Measurements from ENCODE around the gene RTL1. TPM values are rescaled to one million over a fixed set of nuclear protein-coding genes. Genes with fewer than 3 reads are reported as not detected.

RTL1 gene
- total RNA-seq, 2 experiments from 2014 or later = not detected

- intact Hi-C loops (cut with micrococcal nuclease) = no loop called here
- ChIA-PET POLR2A (no interaction called here), CTCF (no interaction called here)
- Mint-ChIP-seq H3K9me3 (no peaks in the 10 kb centered on the region), H3K4me1 (ENCODE audit: low read depth) (no peaks in the 10 kb centered on the region), H3K36me3 (no peaks in the 10 kb centered on the region), H3K27me3 (no peaks in the 10 kb centered on the region), H3K4me3 (no peak overlapping the region), H3K27ac (no peak overlapping the region)
- DNase-seq = no peak
Measured at GRCh38 chr14:100844082-100844408, 59.5 kb downstream of the RTL1 start.

DNA sequence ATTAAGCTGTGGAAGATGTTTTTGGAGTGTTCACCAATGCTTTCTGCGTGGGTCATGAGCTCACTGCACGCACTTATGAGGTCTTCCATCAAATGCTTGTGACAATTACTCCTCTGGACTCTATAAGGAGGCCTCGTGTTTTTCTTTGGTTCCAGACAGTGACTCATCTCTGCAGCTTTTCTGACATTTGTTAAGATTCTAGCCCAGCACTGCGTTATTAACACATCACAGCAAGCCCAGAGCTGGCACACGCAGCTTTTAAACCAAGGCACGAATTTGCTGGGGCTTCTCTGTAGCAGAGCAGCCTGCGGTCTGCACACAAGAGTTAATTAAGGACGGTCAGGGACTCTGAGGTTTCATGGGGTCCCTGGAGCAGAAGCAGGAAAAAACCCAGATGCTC is 60.7 kb downstream of the RTL1 start:
- POLR2A ChIA-PET = no interaction called here
- CTCF ChIA-PET = interaction anchor here (1.3 kb wide), 1 partner anchor 8 kb away, joined by 3 read pairs; no protein-coding TSS in a partner anchor
- no peaks in the 10 kb centered on the region for H3K27me3 Mint-ChIP-seq

GRCh38 chr14:100841761-100842403 is 61.6 kb downstream of the RTL1 start:
- Mint-ChIP-seq H3K36me3 (no peaks in the 10 kb centered on the region), H3K27me3 (no peaks in the 10 kb centered on the region), H3K27ac (no peak overlapping the region), H3K4me3 (no peak overlapping the region), H3K9me3 (no peaks in the 10 kb centered on the region), H3K4me1 (ENCODE audit: low read depth) (no peaks in the 10 kb centered on the region)
- CTCF ChIA-PET = interaction anchor here (1.3 kb wide), 1 partner anchor 9 kb away, joined by 3 read pairs; no protein-coding TSS in a partner anchor
- intact Hi-C loops (cut with micrococcal nuclease) = no loop called here
- no peak for DNase-seq
- POLR2A ChIA-PET = no interaction called here

More for the DNA sequence above, 60.7 kb downstream of the RTL1 start:
- intact Hi-C loops (cut with micrococcal nuclease) = no loop called here
- no peak for DNase-seq
- Mint-ChIP-seq H3K4me3 (no peak overlapping the region), H3K4me1 (ENCODE audit: low read depth) (no peaks in the 10 kb centered on the region), H3K9me3 (no peaks in the 10 kb centered on the region), H3K27ac (no peak overlapping the region), H3K36me3 (no peaks in the 10 kb centered on the region)

- Mint-ChIP-seq H3K27me3 (no peaks in the 10 kb centered on the region), H3K4me1 (ENCODE audit: low read depth) (no peaks in the 10 kb centered on the region), H3K9me3 (no peaks in the 10 kb centered on the region), H3K27ac (no peak overlapping the region), H3K4me3 (no peak overlapping the region), H3K36me3 (no peaks in the 10 kb centered on the region)
- CTCF ChIA-PET = interaction anchor here (1.3 kb wide), 1 partner anchor 10 kb away, joined by 3 read pairs; no protein-coding TSS in a partner anchor
- intact Hi-C loops (cut with micrococcal nuclease) = no loop called here
- POLR2A ChIA-PET = no interaction called here
- DNase-seq = no peak
Measured at GRCh38 chr14:100841066-100841760, 62.3 kb downstream of the RTL1 start.

DNA sequence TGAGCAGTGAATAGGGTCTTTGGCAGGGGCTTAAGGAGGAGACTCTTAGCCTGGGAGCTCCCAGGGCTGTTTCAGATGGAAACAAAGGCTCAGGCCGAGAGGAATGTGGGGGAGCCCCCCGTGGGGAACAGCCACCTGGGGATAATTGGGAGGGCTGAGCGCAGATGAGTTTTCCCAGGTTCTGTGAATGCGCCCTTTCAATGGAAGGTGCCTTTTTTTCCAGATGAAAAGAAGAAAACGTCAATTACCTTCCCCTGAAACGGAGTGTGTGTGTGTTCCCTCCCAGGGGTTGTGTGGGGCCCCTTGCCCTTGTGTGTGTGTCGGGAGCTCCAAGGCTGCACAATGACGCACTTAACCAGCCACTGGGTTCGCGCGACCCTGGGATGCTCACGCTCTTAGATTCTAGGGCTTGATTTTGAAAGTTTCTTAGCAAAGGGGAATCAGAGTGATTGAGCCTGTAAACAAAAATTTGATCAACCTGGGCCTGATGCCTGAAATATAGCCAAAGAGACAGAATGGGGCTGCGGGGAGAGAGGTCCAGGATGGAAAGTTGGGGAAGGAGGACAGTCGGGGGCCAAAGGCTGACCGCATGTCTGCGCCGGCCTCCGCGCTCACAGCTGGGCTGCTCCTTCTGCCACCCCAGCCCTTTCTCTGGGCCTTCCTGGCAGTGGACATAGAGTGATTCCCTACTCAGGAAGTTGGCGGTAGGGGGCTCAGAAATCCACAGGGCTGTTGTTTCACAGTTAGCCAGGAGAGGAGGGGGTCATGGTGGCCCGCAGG is 63.0 kb downstream of the RTL1 start:
- Mint-ChIP-seq H3K4me1 (ENCODE audit: low read depth) (no peaks in the 10 kb centered on the region), H3K36me3 (no peaks in the 10 kb centered on the region), H3K9me3 (no peaks in the 10 kb centered on the region), H3K4me3 (no peak overlapping the region), H3K27ac (no peak overlapping the region), H3K27me3 (no peaks in the 10 kb centered on the region)
- CTCF ChIA-PET = interaction anchor here (1.3 kb wide), 1 partner anchor 10 kb away, joined by 4 read pairs; no protein-coding TSS in a partner anchor
- intact Hi-C loops (cut with micrococcal nuclease) = no loop called here
- POLR2A ChIA-PET = no interaction called here
- DNase-seq = no peak

- Mint-ChIP-seq H3K36me3 (no peaks in the 10 kb centered on the region), H3K4me3 (no peak overlapping the region), H3K4me1 (ENCODE audit: low read depth) (no peaks in the 10 kb centered on the region), H3K27ac (no peak overlapping the region), H3K9me3 (no peaks in the 10 kb centered on the region), H3K27me3 (peaks cover 2% of the 10 kb centered on the region)
- intact Hi-C loops (cut with micrococcal nuclease) = no loop called here
- no peak for DNase-seq
- ChIA-PET POLR2A (no interaction called here), CTCF (interaction anchor here (1.3 kb wide), 1 partner anchor 11 kb away, joined by 4 read pairs; no protein-coding TSS in a partner anchor)
Measured at GRCh38 chr14:100839681-100840111, 63.8 kb downstream of the RTL1 start.

- no peak overlapping the region for H3K4me3 Mint-ChIP-seq
- H3K27me3 Mint-ChIP-seq = peaks cover 4% of the 10 kb centered on the region
- ChIA-PET CTCF (no interaction called here), POLR2A (no interaction called here)
- no peaks in the 10 kb centered on the region for H3K9me3 Mint-ChIP-seq
- no peak overlapping the region for H3K27ac Mint-ChIP-seq
- no peaks in the 10 kb centered on the region for H3K36me3 Mint-ChIP-seq
- H3K4me1 Mint-ChIP-seq (ENCODE audit: low read depth) = no peaks in the 10 kb centered on the region
- intact Hi-C loops (cut with micrococcal nuclease) = no loop called here
- no peak for DNase-seq
Measured at GRCh38 chr14:100839315-100839585, 64.3 kb downstream of the RTL1 start.

DNA sequence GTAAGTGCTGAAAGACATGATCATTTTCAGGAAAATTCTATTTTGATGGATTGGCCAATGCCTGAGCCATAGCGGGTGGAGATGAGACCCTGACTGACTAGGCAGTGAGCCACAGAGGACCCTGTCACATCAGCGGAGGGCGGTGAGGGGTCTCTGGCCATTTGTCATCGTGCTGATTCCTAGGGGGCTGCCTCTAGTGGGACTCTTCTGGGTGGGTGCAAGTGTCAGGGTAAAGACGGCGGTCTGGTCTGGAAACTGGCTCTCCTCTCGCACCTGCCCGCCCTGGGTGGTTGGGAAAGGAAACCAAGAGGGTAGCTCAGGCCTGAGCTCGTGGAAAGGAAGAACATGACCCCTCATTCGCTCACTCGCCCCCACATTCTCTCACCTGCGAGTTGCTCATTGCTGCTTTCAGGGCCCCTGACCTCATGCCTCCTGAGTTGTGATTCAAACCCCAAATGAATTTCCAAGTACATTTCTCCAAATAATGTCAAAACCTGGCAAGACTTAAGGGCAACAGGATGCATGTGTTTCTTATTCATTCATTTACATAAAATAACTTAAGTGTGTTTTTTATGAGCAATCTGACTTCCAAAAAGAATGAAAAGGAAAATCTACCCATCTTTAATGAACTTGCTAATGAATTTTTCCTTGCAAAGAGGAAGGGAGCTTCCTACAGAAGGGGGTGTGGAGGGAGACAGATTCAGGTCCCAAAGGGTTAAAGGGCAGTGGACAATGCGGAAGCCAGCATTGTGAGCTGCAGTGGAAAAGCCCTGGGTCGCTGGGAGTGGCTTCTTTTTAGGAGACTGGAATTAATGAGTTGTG is 64.8 kb downstream of the RTL1 start:
- no peak for DNase-seq
- peaks cover 4% of the 10 kb centered on the region for H3K27me3 Mint-ChIP-seq
- ChIA-PET POLR2A (no interaction called here), CTCF (no interaction called here)
- H3K9me3 Mint-ChIP-seq = no peaks in the 10 kb centered on the region
- no peak overlapping the region for H3K27ac Mint-ChIP-seq
- H3K4me3 Mint-ChIP-seq = no peak overlapping the region
- intact Hi-C loops (cut with micrococcal nuclease) = no loop called here
- H3K36me3 Mint-ChIP-seq = no peaks in the 10 kb centered on the region
- no peaks in the 10 kb centered on the region for H3K4me1 Mint-ChIP-seq (ENCODE audit: low read depth)

GRCh38 chr14:100837805-100838350 is 65.6 kb downstream of the RTL1 start:
- H3K4me1 Mint-ChIP-seq (ENCODE audit: low read depth) = no peaks in the 10 kb centered on the region
- POLR2A ChIA-PET = no interaction called here
- no peaks in the 10 kb centered on the region for H3K36me3 Mint-ChIP-seq
- H3K27ac Mint-ChIP-seq = no peak overlapping the region
- no peaks in the 10 kb centered on the region for H3K9me3 Mint-ChIP-seq
- no peak overlapping the region for H3K4me3 Mint-ChIP-seq
- DNase-seq = no peak
- CTCF ChIA-PET = no interaction called here
- intact Hi-C loops (cut with micrococcal nuclease) = no loop called here
- H3K27me3 Mint-ChIP-seq = peaks cover 5% of the 10 kb centered on the region

DNA sequence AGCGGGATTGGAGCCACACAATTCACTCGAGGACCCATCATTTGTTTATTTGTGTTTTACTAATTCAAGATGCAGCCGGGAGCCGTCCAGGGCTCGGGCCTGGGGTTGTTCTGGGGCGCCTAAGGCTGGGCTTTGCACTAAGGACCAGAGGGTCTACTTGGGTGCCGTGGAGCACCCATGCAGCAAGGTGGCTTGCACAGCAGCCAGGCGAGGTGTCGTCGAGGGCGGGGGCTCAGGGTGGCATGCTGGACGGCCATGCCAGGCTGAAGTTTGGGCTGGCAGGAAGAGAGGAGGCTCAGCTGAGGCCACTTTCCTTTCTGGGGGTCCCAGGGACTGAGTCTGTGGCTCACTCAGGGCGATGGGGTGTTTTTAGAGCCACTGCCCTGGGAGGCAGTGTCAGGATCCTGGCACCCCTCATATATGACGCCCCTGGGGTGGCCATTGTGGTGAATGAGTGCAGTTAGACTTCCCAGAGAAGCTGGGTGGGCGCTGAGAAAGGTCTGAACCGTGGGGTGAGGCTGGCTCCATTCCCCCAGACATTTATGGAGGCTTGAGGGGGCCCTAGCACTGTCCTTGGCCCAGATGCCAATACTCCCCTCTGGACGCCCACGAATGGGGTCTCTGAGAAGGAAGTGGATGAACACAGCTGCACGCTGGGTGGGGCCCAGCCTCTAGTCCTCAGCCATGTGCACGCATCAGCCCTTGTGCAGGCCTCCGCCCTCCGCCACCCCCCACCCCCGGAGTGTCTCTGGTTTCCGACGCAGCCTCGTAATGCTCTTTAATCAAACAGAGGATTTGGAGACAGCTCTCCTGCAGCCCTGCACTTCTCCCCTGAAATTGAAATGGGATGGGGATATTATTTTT is 66.3 kb downstream of the RTL1 start:
- Mint-ChIP-seq H3K27me3 (peaks cover 7% of the 10 kb centered on the region), H3K4me3 (no peak overlapping the region), H3K36me3 (no peaks in the 10 kb centered on the region), H3K4me1 (ENCODE audit: low read depth) (no peaks in the 10 kb centered on the region), H3K27ac (no peak overlapping the region), H3K9me3 (no peaks in the 10 kb centered on the region)
- CTCF ChIA-PET = no interaction called here
- intact Hi-C loops (cut with micrococcal nuclease) = no loop called here
- POLR2A ChIA-PET = no interaction called here
- no peak for DNase-seq

DNA sequence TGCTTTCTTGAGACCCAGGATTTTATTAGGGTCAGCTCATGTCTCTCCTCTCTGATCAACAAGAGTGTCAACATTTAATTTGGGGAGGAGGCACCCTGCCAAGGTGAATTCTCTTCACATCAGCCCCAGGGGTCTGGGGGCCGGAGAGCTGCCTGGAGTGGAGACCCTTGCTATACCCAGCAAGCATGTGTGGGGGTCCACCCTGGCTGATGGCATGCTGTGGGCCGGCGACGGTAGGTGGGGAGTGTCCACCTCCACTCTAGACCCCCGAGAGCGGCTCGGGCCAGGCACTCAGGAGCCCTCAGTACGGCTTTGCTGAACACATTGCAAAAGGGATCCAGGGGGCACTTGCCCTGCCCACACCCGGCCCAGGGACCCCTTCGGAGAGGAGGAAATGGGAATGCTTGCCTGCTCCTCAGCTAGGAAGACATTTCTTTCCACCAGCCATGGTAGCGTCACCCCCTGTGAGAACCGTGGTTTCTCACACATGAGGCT is 67.2 kb downstream of the RTL1 start:
- intact Hi-C loops (cut with micrococcal nuclease) = no loop called here
- no peak for DNase-seq
- Mint-ChIP-seq H3K27me3 (peaks cover 7% of the 10 kb centered on the region), H3K9me3 (no peaks in the 10 kb centered on the region), H3K36me3 (no peaks in the 10 kb centered on the region), H3K4me1 (ENCODE audit: low read depth) (no peaks in the 10 kb centered on the region), H3K4me3 (no peak overlapping the region), H3K27ac (no peak overlapping the region)
- CTCF ChIA-PET = no interaction called here
- POLR2A ChIA-PET = no interaction called here
